RCC 7860 (cell line): Measurements from ENCODE around the gene CCL22.
"Not testable (repeated sequence)": the region's sequence is repeated elsewhere in the genome, so short reads cannot be mapped to it uniquely, and the experiment has no call there.

Experiments used
- DNase-seq: peaks from one replicate; pipeline ENCODE4 v3.0.0-alpha.2; 2015; ENCODE audit warnings: low spot score
- FAIRE-seq: peaks from 2 replicates; lab custom pipeline; 2012; peaks lifted over from hg19 to GRCh38; lab: Jason Lieb, UNC

CCL22 gene

GRCh38 chr16:57391300-57391699, 32.7 kb downstream of the CCL22 start:
- no peak for FAIRE-seq
- no peak for DNase-seq

GRCh38 chr16:57391708-57392107, 33.1 kb downstream of the CCL22 start:
- FAIRE-seq = no peak
- no peak for DNase-seq

GRCh38 chr16:57392694-57393093, 34.1 kb downstream of the CCL22 start:
- FAIRE-seq (no peak), DNase-seq (no peak)

GRCh38 chr16:57394444-57394843, 35.9 kb downstream of the CCL22 start:
- DNase-seq (peak; percentile 38), FAIRE-seq (no peak)

GRCh38 chr16:57395026-57395425, 36.4 kb downstream of the CCL22 start:
- no peak for DNase-seq
- FAIRE-seq = no peak

GRCh38 chr16:57396786-57397185, 38.2 kb downstream of the CCL22 start:
- FAIRE-seq = no peak
- DNase-seq = no peak

- not testable (repeated sequence) for FAIRE-seq
Observed at GRCh38 chr16:57397493-57397892, 38.9 kb downstream of the CCL22 start.

GRCh38 chr16:57401943-57402640, 43.5 kb downstream of the CCL22 start:
- FAIRE-seq = no peak
- DNase-seq = no peak

More at GRCh38 chr16:57397493-57397892, 38.9 kb downstream of the CCL22 start:
- DNase-seq = not testable (repeated sequence)

GRCh38 chr16:57403965-57404817, 45.6 kb downstream of the CCL22 start, which contains the start of gene CCL17:
Gene CCL17, plus strand, starts transcription at chr16:57404767. Its CDS starts 9,166 bp downstream, at chr16:57413933.
- FAIRE-seq (no peak), DNase-seq (no peak)

- FAIRE-seq (no peak), DNase-seq (no peak)
Observed at GRCh38 chr16:57405097-57405496, 46.5 kb downstream of the CCL22 start.

GRCh38 chr16:57406881-57407280, 48.3 kb downstream of the CCL22 start:
- no peak for FAIRE-seq
- DNase-seq = no peak

- FAIRE-seq (no peak), DNase-seq (no peak)
Observed at GRCh38 chr16:57407521-57408353, 49.2 kb downstream of the CCL22 start.

- DNase-seq (no peak), FAIRE-seq (no peak)
Observed at GRCh38 chr16:57409065-57409464, 50.5 kb downstream of the CCL22 start.

- FAIRE-seq = no peak
- no peak for DNase-seq
Observed at GRCh38 chr16:57409870-57410587, 51.4 kb downstream of the CCL22 start.

GRCh38 chr16:57411362-57411976, 52.9 kb downstream of the CCL22 start:
- FAIRE-seq = no peak
- DNase-seq = no peak

- FAIRE-seq (no peak), DNase-seq (no peak)
Observed at GRCh38 chr16:57412584-57412983, 54.0 kb downstream of the CCL22 start.

- DNase-seq (no peak), FAIRE-seq (no peak)
Observed at GRCh38 chr16:57413301-57413730, 54.7 kb downstream of the CCL22 start.

GRCh38 chr16:57413733-57414132, 55.1 kb downstream of the CCL22 start:
- DNase-seq (no peak), FAIRE-seq (no peak)
